SU-DHL-6 (cell line): ENCODE measurements around the gene SNN.

Experiments used
- H2AFZ ChIP-seq: fragments of 200-600 bp; sonication (generic); 2 replicates; pipeline ENCODE4 v1.6.1; 2014; ENCODE audit warnings: low read depth, mild to moderate bottlenecking, moderate library complexity, mixed read lengths, antibody characterized with exemption, low read length; ENCODE audit not compliant: severe bottlenecking
- H3F3A ChIP-seq: fragments of 200-600 bp; shearing (Covaris generic); 2 replicates; pipeline ENCODE4 v1.6.0; 2016; ENCODE audit warnings: antibody characterized with exemption, mild to moderate bottlenecking; ENCODE audit not compliant: insufficient read depth
- H3K27ac ChIP-seq: fragments of 200-600 bp; sonication (generic); 2 replicates; pipeline ENCODE4 v1.5.1; 2016; ENCODE audit warnings: low read depth, mild to moderate bottlenecking, low read length, moderate library complexity, mixed read lengths
- H3K27me3 ChIP-seq: fragments of 200-600 bp; sonication (generic), shearing (Covaris generic); 2 replicates; pipeline ENCODE4 v1.6.0; 2014; ENCODE audit warnings: mild to moderate bottlenecking, low read length
- H3K36me3 ChIP-seq: fragments of 200-600 bp; sonication (generic); 2 replicates; pipeline ENCODE4 v1.6.1; 2014; ENCODE audit warnings: mild to moderate bottlenecking, low read length, mixed read lengths
- H3K4me2 ChIP-seq: fragments of 300-600, 200-600 bp; shearing (Covaris generic), sonication (generic); 2 replicates; pipeline ENCODE4 v1.6.0; 2014; ENCODE audit warnings: low read length, low read depth, mild to moderate bottlenecking; ENCODE audit not compliant: poor library complexity, severe bottlenecking
- H3K4me3 ChIP-seq: fragments of 200-600 bp; sonication (generic); 2 replicates; pipeline ENCODE4 v1.5.1; 2014; ENCODE audit warnings: antibody characterized with exemption, low read length, mild to moderate bottlenecking, mixed read lengths; ENCODE audit not compliant: insufficient read depth, poor library complexity, severe bottlenecking
- H3K79me2 ChIP-seq: fragments of 200-600 bp; sonication (generic); 2 replicates; pipeline ENCODE4 v1.6.1; 2014; ENCODE audit warnings: mild to moderate bottlenecking, low read length, moderate library complexity; ENCODE audit not compliant: insufficient read depth
- H3K9ac ChIP-seq: fragments of 200-600 bp; sonication (generic); 2 replicates; pipeline ENCODE4 v1.7.0; 2014; ENCODE audit warnings: mild to moderate bottlenecking, low read length
- H3K9me2 ChIP-seq: fragments of 200-600 bp; sonication (generic); replicated peaks from 2 replicates; pipeline ENCODE4 v1.6.1; 2014; ENCODE audit warnings: low read length; ENCODE audit not compliant: insufficient read depth
- H3K9me3 ChIP-seq: fragments of 200-600 bp; sonication (generic); 2 replicates; pipeline ENCODE4 v1.6.1; 2014; ENCODE audit warnings: low read length, mixed read lengths; ENCODE audit not compliant: insufficient read depth
- H4K20me1 ChIP-seq: fragments of 200-600 bp; sonication (generic); 2 replicates; pipeline ENCODE4 v1.6.1; 2014; ENCODE audit warnings: low read depth, mild to moderate bottlenecking, antibody characterized with exemption, low read length, moderate library complexity, mixed read lengths
- CTCF ChIP-seq: fragments of 200-600 bp; sonication (generic); IDR thresholded peaks from one replicate; pipeline ENCODE4 v1.5.1; 2017; ENCODE audit warnings: antibody characterized with exemption, mild to moderate bottlenecking, low read length, moderate library complexity; ENCODE audit not compliant: insufficient read depth, poor library complexity, severe bottlenecking
- EZH2phosphoT487 ChIP-seq: fragments of 200-600 bp; sonication (generic), shearing (Covaris generic); conservative IDR thresholded peaks from 2 replicates; pipeline ENCODE4 v1.6.1; 2018; ENCODE audit warnings: mild to moderate bottlenecking, antibody characterized with exemption, low read length, moderate library complexity, mixed read lengths

Gene SNN

GRCh38 chr16:11697319-11697718 lies 29.1 kb downstream of the SNN start:
- H3K27me3 ChIP-seq, result no peaks in the 10 kb centered on the region
- H3K4me3 ChIP-seq, result no peak overlapping the region
- H3K36me3 ChIP-seq, result peaks cover 30% of the 10 kb centered on the region; the same call in 1 of the 2 replicates
- no peak overlapping the region for H3K9ac ChIP-seq
- H3K4me2 ChIP-seq, result no peak overlapping the region
- H4K20me1 ChIP-seq, result no peaks in the 10 kb centered on the region
- H3K79me2 ChIP-seq, result peaks cover 13% of the 10 kb centered on the region
- H3K9me2 ChIP-seq, result no peaks in the 10 kb centered on the region
- no peak for TF ChIP-seq CTCF
- TF ChIP-seq EZH2phosphoT487, result no peak
- no peak overlapping the region for H2AFZ ChIP-seq
- H3K27ac ChIP-seq, result no peak overlapping the region
- H3F3A ChIP-seq, result peaks cover 6% of the 10 kb centered on the region; the same call in 1 of the 2 replicates
- no peaks in the 10 kb centered on the region for H3K9me3 ChIP-seq

- Histone ChIP-seq H3K9me2 (no peaks in the 10 kb centered on the region), H3K4me2 (no peak overlapping the region)
- TF ChIP-seq CTCF (no peak), EZH2phosphoT487 (no peak)
Measured at GRCh38 chr16:11698271-11698689, 30.0 kb downstream of the SNN start.

GRCh38 chr16:11699234-11699894 lies 31.1 kb downstream of the SNN start:
- H3K9me3 ChIP-seq, result no peaks in the 10 kb centered on the region
- H3K4me2 ChIP-seq, result no peak overlapping the region
- H3K27ac ChIP-seq, result no peak overlapping the region
- H2AFZ ChIP-seq, result no peak overlapping the region
- no peak overlapping the region for H3K4me3 ChIP-seq
- TF ChIP-seq CTCF, result no peak
- no peak for TF ChIP-seq EZH2phosphoT487
- H3K36me3 ChIP-seq, result peaks cover 33% of the 10 kb centered on the region; the same call in 1 of the 2 replicates
- H4K20me1 ChIP-seq, result no peaks in the 10 kb centered on the region
- H3K9ac ChIP-seq, result no peak overlapping the region
- H3K79me2 ChIP-seq, result peaks cover 23% of the 10 kb centered on the region
- no peaks in the 10 kb centered on the region for H3K27me3 ChIP-seq
- H3F3A ChIP-seq, result peaks cover 9% of the 10 kb centered on the region; the same call in 1 of the 2 replicates
- no peaks in the 10 kb centered on the region for H3K9me2 ChIP-seq

More at GRCh38 chr16:11698271-11698689, 30.0 kb downstream of the SNN start:
- Histone ChIP-seq H3K4me3 (no peak overlapping the region), H3K27me3 (no peaks in the 10 kb centered on the region), H2AFZ (no peak overlapping the region), H3K27ac (no peak overlapping the region), H4K20me1 (no peaks in the 10 kb centered on the region), H3K9ac (no peak overlapping the region), H3K9me3 (no peaks in the 10 kb centered on the region), H3K36me3 (peaks cover 36% of the 10 kb centered on the region; the same call in 1 of the 2 replicates), H3F3A (peaks cover 6% of the 10 kb centered on the region; the same call in 1 of the 2 replicates), H3K79me2 (peaks cover 17% of the 10 kb centered on the region)
